Activated T-helper 2 cell treated with anti-CD3 and anti-CD28 coated beads, Interferon-gamma antibody, Interleukin-2, Interleukin-4, amounts not matched to agents 10 μg/mL and 5 μg/mL and 100 μg/mL, durations not matched to agents 14 hours and 24 hours and 36 hours (primary cell): ENCODE measurements around the gene PCYOX1L. TPM values are rescaled to one million over a fixed set of nuclear protein-coding genes. Genes with fewer than 3 reads are reported as not detected.

Experiments
- DNase-seq: peaks from one replicate; pipeline ENCODE4 v3.0.0; 2021; ENCODE audit warnings: low spot score
- H3K27ac Mint-ChIP-seq: one replicate; pipeline ENCODE4 v1.8.0; 2021; ENCODE audit warnings: mixed read lengths
- H3K27me3 Mint-ChIP-seq: one replicate; pipeline ENCODE4 v1.8.0; 2021; ENCODE audit warnings: low read depth, mixed read lengths
- H3K36me3 Mint-ChIP-seq: one replicate; pipeline ENCODE4 v1.8.0; 2021; ENCODE audit warnings: low read depth, mixed read lengths
- H3K4me1 Mint-ChIP-seq: one replicate; pipeline ENCODE4 v1.8.0; 2021; ENCODE audit warnings: low read depth, mixed read lengths
- H3K4me3 Mint-ChIP-seq: one replicate; pipeline ENCODE4 v1.8.0; 2021; ENCODE audit warnings: low read depth, mild to moderate bottlenecking, moderate library complexity, mixed read lengths
- H3K9me3 Mint-ChIP-seq: one replicate; pipeline ENCODE4 v1.8.0; 2021; ENCODE audit warnings: mixed read lengths
- intact Hi-C: fragments of 100-400 bp; cut with micrococcal nuclease; formaldehyde crosslinking; loops from one replicate; pipeline ENCODE4 v1.15.1; 2023
- total RNA-seq: library from RNA; stranded (reverse); gene quantifications from 2 replicates; pipeline ENCODE4 v1.2.3, GENCODE V29; 2022

The PCYOX1L gene
- total RNA-seq, 1 donor from 2014 or later, result 17.8 TPM

DNA sequence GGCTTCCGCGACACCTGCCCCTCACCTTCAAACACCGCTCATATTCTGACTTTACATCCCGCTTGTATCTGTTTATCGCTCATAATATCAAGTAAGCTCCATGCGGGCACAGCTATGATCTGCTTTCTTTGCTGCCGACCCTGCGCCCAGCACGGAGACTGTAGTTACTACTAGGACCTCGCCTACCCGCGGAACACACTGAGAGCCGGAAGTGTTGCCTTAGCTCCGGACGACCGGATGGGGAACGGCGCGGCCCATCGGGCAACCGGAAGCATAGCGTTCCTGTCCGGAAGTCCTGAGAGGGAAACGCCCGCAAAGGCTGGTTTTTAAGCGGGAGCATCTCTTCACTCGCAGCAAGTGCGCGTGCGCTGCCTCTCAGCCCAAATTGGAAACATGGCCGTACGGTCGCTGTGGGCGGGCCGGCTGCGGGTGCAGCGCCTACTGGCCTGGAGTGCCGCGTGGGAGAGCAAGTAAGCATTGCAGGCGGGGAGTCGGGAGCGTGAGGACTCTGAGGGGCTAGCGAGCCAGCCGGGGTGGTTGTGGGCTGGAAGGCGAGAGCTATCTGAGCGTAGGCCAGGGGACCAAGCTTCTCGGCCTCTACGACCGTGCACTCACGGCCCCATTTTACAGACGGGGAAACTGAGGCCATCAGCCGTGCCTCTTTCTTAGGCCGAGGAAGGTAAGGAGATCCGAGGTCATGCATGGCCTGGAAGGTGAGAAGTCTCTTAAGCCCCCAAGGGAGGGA, 12.5 kb upstream of the PCYOX1L start, which contains the start of gene GRPEL2:
TSS of gene GRPEL2 (plus strand) at position 353 of the 745 bp plus-strand sequence. CDS start at position 394, 41 bp downstream.
- DNase-seq, result peak; percentile 88
- Mint-ChIP-seq H3K27ac (peak within 1 kb of the TSS; percentile 94), H3K27me3 (peaks cover 1% of the 10 kb centered on the region), H3K4me1 (peaks cover 42% of the 10 kb centered on the region), H3K36me3 (peaks cover 46% of the 10 kb centered on the region), H3K9me3 (no peaks in the 10 kb centered on the region), H3K4me3 (peak within 1 kb of the TSS; percentile 98)
- intact Hi-C loops, result loop anchor here (1.0 to 5.0 kb wide), 5 partner anchors 12 to 655 kb away; partner anchors contain the start of genes CSNK1A1, HMGXB3, SLC26A2 and TIGD6

DNA sequence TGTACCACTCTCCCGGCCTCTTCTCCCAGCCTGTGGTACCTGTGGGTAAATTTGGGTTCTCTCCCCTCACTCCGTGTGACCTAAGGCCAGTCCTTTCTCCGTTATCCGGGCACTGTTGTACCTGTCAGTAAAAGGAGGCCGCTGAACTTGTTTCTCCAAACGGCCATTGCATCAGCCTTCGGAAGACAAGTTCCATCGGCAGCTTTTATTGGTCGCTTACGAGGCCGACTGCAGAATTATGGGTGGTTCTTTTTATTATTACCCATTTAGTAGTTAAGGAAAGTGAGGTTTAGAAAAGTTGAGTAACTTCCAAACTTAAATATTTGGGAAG, 12.0 kb upstream of the PCYOX1L start:
- Mint-ChIP-seq H3K36me3 (peaks cover 52% of the 10 kb centered on the region), H3K9me3 (no peaks in the 10 kb centered on the region), H3K4me1 (peaks cover 47% of the 10 kb centered on the region), H3K27me3 (peaks cover 1% of the 10 kb centered on the region), H3K27ac (peak overlapping the region; percentile 94), H3K4me3 (peak overlapping the region; percentile 98)
- intact Hi-C loops, result loop anchor here (1.0 to 5.0 kb wide), 5 partner anchors 11 to 655 kb away; partner anchors contain the start of genes CSNK1A1, HMGXB3, SLC26A2 and TIGD6
- DNase-seq, result no peak

- DNase-seq, result no peak
- H3K9me3 Mint-ChIP-seq, result no peaks in the 10 kb centered on the region
- H3K4me1 Mint-ChIP-seq, result peaks cover 59% of the 10 kb centered on the region
- intact Hi-C loops, result loop anchor here (5.0 kb wide), 2 partner anchors 556 to 614 kb away; partner anchors contain the start of gene SLC26A2
- peak overlapping the region; percentile 98 for H3K4me3 Mint-ChIP-seq
- H3K27me3 Mint-ChIP-seq, result no peaks in the 10 kb centered on the region
- peaks cover 75% of the 10 kb centered on the region for H3K36me3 Mint-ChIP-seq
- peak overlapping the region; percentile 76 for H3K27ac Mint-ChIP-seq
Observed at GRCh38 chr5:149348518-149348917, 9.3 kb upstream of the PCYOX1L start.

- peaks cover 60% of the 10 kb centered on the region for H3K4me1 Mint-ChIP-seq
- H3K27ac Mint-ChIP-seq, result peak overlapping the region; percentile 36
- H3K36me3 Mint-ChIP-seq, result peaks cover 82% of the 10 kb centered on the region
- intact Hi-C loops, result loop anchor here (5.0 kb wide), 2 partner anchors 557 to 613 kb away; partner anchors contain the start of gene SLC26A2
- H3K9me3 Mint-ChIP-seq, result no peaks in the 10 kb centered on the region
- H3K4me3 Mint-ChIP-seq, result peak overlapping the region; percentile 98
- H3K27me3 Mint-ChIP-seq, result no peaks in the 10 kb centered on the region
- no peak for DNase-seq
Observed at GRCh38 chr5:149349382-149349781, 8.5 kb upstream of the PCYOX1L start.

- Mint-ChIP-seq H3K27me3 (no peaks in the 10 kb centered on the region), H3K27ac (no peak overlapping the region), H3K9me3 (no peaks in the 10 kb centered on the region), H3K36me3 (peaks cover 88% of the 10 kb centered on the region), H3K4me1 (peaks cover 70% of the 10 kb centered on the region), H3K4me3 (no peak overlapping the region)
- intact Hi-C loops, result no loop called here
- no peak for DNase-seq
Observed at GRCh38 chr5:149352169-149352568, 5.7 kb upstream of the PCYOX1L start.

GRCh38 chr5:149353911-149354310, 3.9 kb upstream of the PCYOX1L start:
- peaks cover 64% of the 10 kb centered on the region for H3K4me1 Mint-ChIP-seq

DNA sequence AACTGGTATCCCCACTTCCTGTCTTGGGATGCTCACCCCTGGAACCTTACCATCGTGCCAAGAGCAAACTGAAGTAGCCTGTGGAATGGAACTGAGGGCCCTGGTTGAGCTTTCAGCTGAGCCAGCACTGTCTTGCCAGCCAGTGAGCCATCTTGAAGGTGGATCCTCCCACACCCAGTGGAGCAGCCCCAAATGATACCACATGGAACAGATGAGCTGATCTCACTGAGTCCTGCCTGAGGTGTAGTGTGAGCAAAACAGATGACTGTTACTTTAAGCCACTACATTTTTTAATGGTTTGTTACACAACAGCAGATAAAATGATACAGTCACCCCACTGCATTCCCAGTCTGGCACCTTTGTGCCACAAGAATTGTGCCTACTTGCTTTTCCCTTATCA, 2.2 kb upstream of the PCYOX1L start:
- H3K27ac Mint-ChIP-seq, result peak overlapping the region; percentile 67
- peaks cover 63% of the 10 kb centered on the region for H3K36me3 Mint-ChIP-seq
- H3K27me3 Mint-ChIP-seq, result no peaks in the 10 kb centered on the region
- DNase-seq, result no peak
- peaks cover 67% of the 10 kb centered on the region for H3K4me1 Mint-ChIP-seq
- intact Hi-C loops, result loop anchor here (2.0 to 5.0 kb wide), 2 partner anchors 195 to 973 kb away; partner anchors contain the start of genes CSNK1A1 and FBXO38
- no peaks in the 10 kb centered on the region for H3K9me3 Mint-ChIP-seq
- H3K4me3 Mint-ChIP-seq, result no peak overlapping the region

More at GRCh38 chr5:149353911-149354310, 3.9 kb upstream of the PCYOX1L start:
- Mint-ChIP-seq H3K27ac (peak overlapping the region; percentile 56), H3K4me3 (no peak overlapping the region), H3K9me3 (no peaks in the 10 kb centered on the region), H3K27me3 (no peaks in the 10 kb centered on the region), H3K36me3 (peaks cover 73% of the 10 kb centered on the region)
- no peak for DNase-seq
- intact Hi-C loops, result no loop called here

DNA sequence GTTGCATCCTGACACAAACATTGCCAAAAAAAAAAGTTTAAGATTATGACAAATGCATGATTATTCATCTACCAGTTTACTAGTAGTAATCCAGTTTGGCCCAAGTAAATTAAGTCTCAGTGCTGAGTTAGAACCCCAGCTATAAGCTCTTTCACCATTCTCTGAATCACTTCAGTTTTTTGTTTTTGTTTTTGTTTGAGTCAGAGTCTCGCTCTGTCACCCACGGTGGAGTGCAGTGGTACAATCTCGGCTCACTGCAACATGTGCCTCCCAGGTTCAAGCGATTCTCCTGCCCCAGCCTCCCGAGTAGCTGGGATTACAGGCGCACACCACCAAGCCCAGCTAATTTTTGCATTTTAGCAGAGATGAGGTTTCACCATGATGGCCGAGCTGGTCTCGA, 1.5 kb upstream of the PCYOX1L start:
- Mint-ChIP-seq H3K27me3 (no peaks in the 10 kb centered on the region), H3K36me3 (peaks cover 56% of the 10 kb centered on the region)

DNA sequence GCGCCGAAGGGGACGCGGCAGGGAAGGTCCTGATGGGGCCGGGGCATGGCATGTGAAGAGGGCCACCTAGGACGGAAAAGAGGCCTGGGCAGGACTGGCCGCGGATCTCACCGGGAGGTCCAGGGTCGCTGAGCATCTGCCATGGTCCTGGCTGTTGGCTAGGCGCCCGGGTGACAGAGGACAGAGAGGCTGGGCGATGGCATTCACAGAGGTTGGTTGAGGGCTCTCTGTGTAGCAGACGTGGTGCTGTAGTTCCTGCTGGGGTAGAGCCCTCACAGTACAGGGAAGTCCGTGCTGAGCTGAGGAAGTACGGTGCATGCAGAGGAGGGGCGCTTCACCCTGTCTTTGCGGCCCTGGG, 427 bp downstream of the PCYOX1L start:
- Mint-ChIP-seq H3K27ac (peak overlapping the region; percentile 81), H3K36me3 (peaks cover 40% of the 10 kb centered on the region), H3K27me3 (no peaks in the 10 kb centered on the region), H3K4me3 (peak overlapping the region; percentile 94), H3K4me1 (peaks cover 59% of the 10 kb centered on the region), H3K9me3 (no peaks in the 10 kb centered on the region)
- intact Hi-C loops, result loop anchor here (5.0 kb wide), 1 partner anchor 976 kb away; the partner anchor contains the start of gene FBXO38
- peak; percentile 22 for DNase-seq

More for the DNA sequence above, 1.5 kb upstream of the PCYOX1L start:
- intact Hi-C loops, result loop anchor here (2.0 to 5.0 kb wide), 2 partner anchors 194 to 974 kb away; partner anchors contain the start of genes CSNK1A1 and FBXO38
- peak overlapping the region; percentile 54 for H3K27ac Mint-ChIP-seq
- DNase-seq, result no peak
- H3K4me1 Mint-ChIP-seq, result peaks cover 68% of the 10 kb centered on the region
- H3K9me3 Mint-ChIP-seq, result no peaks in the 10 kb centered on the region
- peak overlapping the region; percentile 15 for H3K4me3 Mint-ChIP-seq

GRCh38 chr5:149358868-149359495, 1.1 kb downstream of the PCYOX1L start:
- peaks cover 54% of the 10 kb centered on the region for H3K4me1 Mint-ChIP-seq
- DNase-seq, result no peak
- no peaks in the 10 kb centered on the region for H3K27me3 Mint-ChIP-seq
- peaks cover 35% of the 10 kb centered on the region for H3K36me3 Mint-ChIP-seq
- peak overlapping the region; percentile 94 for H3K4me3 Mint-ChIP-seq
- intact Hi-C loops, result loop anchor here (5.0 kb wide), 1 partner anchor 977 kb away; the partner anchor contains the start of gene FBXO38
- no peaks in the 10 kb centered on the region for H3K9me3 Mint-ChIP-seq
- H3K27ac Mint-ChIP-seq, result peak overlapping the region; percentile 20

GRCh38 chr5:149360272-149360671, 2.4 kb downstream of the PCYOX1L start:
- Mint-ChIP-seq H3K27me3 (no peaks in the 10 kb centered on the region), H3K27ac (peak overlapping the region; percentile 60), H3K9me3 (no peaks in the 10 kb centered on the region), H3K4me3 (peak overlapping the region; percentile 37), H3K4me1 (peaks cover 44% of the 10 kb centered on the region), H3K36me3 (peaks cover 25% of the 10 kb centered on the region)
- DNase-seq, result no peak
- intact Hi-C loops, result no loop called here

- intact Hi-C loops, result no loop called here
- Mint-ChIP-seq H3K27ac (no peak overlapping the region), H3K4me1 (peaks cover 32% of the 10 kb centered on the region), H3K36me3 (peaks cover 19% of the 10 kb centered on the region), H3K4me3 (no peak overlapping the region), H3K27me3 (no peaks in the 10 kb centered on the region), H3K9me3 (no peaks in the 10 kb centered on the region)
- no peak for DNase-seq
Observed at GRCh38 chr5:149362541-149362940, 4.7 kb downstream of the PCYOX1L start.
